Measurements from ENCODE around the gene SNED1. TPM values are rescaled to one million over a fixed set of nuclear protein-coding genes. Genes with fewer than 3 reads are reported as not detected.
"Not testable (repeated sequence)": the region's sequence is repeated elsewhere in the genome, so short reads cannot be mapped to it uniquely, and the experiment has no call there.

Gene SNED1
- total and polyA plus RNA-seq, 4 donors, result 0.65 to 18.1 (median 2.8) TPM

DNA sequence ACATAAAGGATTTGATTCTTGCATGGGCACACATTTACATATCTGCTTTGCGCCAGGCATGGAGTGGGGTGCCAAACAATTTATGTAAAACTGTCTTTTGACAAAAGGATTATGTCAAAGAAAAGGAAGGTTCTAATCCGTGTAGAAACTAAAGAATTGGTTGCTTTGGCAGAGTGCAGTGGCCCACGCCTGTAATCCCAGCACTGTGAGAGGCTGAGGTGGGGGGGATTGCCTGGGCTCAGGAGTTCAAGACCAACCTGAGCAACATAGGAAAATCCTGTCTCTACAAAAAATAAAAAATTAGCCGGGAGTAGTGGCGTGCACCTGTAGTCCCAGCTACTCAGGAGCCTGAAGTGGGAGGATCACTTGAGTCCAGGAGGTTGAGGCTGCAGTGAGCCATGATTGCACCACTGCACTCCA, 104.8 kb downstream of the SNED1 start:
- Histone ChIP-seq H3K4me1 (ENCODE audit: control insufficient read depth in 4 of 4, insufficient read depth in 4 of 4, low read length in 3 of 4) (peaks cover 0 to 22% (median 16%) of the 10 kb centered on the region in 4 donors), H3K9me3 (ENCODE audit: control insufficient read depth in 4 of 4, low read length in 3 of 4) (no peaks in the 10 kb centered on the region), H3K27me3 (ENCODE audit: control insufficient read depth in 4 of 4, insufficient read depth in 4 of 4, low read length in 3 of 4) (no peaks in the 10 kb centered on the region), H3K9ac (ENCODE audit: low read depth in 1 of 2, low read length in 2 of 2) (peak overlapping the region; percentile 92 to 100), H3K36me3 (ENCODE audit: control insufficient read depth in 4 of 4, insufficient read depth in 3 of 4, low read depth in 1 of 4, low read length in 3 of 4) (peaks cover 0 to 11% (median 9%) of the 10 kb centered on the region in 4 donors), H3K27ac (ENCODE audit: low read depth in 1 of 2, low read length in 2 of 2) (no peak overlapping the region), H3K4me3 (ENCODE audit: low read depth in 1 of 3, low read length in 3 of 3) (peak overlapping the region in 2 of 3 donors; percentile 87 to 93)
- TF ChIP-seq, protein P1, sequence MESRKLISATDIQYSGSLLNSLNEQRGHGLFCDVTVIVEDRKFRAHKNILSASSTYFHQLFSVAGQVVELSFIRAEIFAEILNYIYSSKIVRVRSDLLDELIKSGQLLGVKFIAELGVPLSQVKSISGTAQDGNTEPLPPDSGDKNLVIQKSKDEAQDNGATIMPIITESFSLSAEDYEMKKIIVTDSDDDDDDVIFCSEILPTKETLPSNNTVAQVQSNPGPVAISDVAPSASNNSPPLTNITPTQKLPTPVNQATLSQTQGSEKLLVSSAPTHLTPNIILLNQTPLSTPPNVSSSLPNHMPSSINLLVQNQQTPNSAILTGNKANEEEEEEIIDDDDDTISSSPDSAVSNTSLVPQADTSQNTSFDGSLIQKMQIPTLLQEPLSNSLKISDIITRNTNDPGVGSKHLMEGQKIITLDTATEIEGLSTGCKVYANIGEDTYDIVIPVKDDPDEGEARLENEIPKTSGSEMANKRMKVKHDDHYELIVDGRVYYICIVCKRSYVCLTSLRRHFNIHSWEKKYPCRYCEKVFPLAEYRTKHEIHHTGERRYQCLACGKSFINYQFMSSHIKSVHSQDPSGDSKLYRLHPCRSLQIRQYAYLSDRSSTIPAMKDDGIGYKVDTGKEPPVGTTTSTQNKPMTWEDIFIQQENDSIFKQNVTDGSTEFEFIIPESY (IDR thresholded peaks at IDR 0.05), result no peak
- no peak for TF ChIP-seq SP1 (IDR thresholded peaks at IDR 0.05)
- no peak for TF ChIP-seq EGR1 (IDR thresholded peaks at IDR 0.05; ENCODE audit: low read depth in 2 of 2)
- TF ChIP-seq HNF4A (conservative IDR thresholded peaks at IDR 0.05), result no peak
- TF ChIP-seq RXRA (IDR thresholded peaks at IDR 0.05), result no peak
- DNase-seq (ENCODE audit: low spot score), result peak; percentile 9
- WGBS, result 53% methylated on average over 5 of the region's 5 CpGs

- not testable (repeated sequence) for H3K9me3 ChIP-seq (ENCODE audit: control insufficient read depth in 4 of 4, low read length in 3 of 4); DNase-seq (ENCODE audit: low spot score); H3K27ac ChIP-seq (ENCODE audit: low read depth in 1 of 2, low read length in 2 of 2); H3K36me3 ChIP-seq (ENCODE audit: control insufficient read depth in 4 of 4, insufficient read depth in 3 of 4, low read depth in 1 of 4, low read length in 3 of 4); H3K9ac ChIP-seq (ENCODE audit: low read depth in 1 of 2, low read length in 2 of 2); H3K4me3 ChIP-seq (ENCODE audit: low read depth in 1 of 3, low read length in 3 of 3); H3K27me3 ChIP-seq (ENCODE audit: control insufficient read depth in 4 of 4, insufficient read depth in 4 of 4, low read length in 3 of 4)
- WGBS, result 98% methylated on average over 10 of the region's 10 CpGs
- H3K4me1 ChIP-seq (ENCODE audit: control insufficient read depth in 4 of 4, insufficient read depth in 4 of 4, low read length in 3 of 4), result peaks cover 0 to 22% (median 16%) of the 10 kb centered on the region in 4 donors
Measured at GRCh38 chr2:241104611-241105010, 106.2 kb downstream of the SNED1 start.

- DNase-seq (ENCODE audit: low spot score), result no peak
- no peaks in the 10 kb centered on the region for H3K36me3 ChIP-seq (ENCODE audit: control insufficient read depth in 4 of 4, insufficient read depth in 3 of 4, low read depth in 1 of 4, low read length in 3 of 4)
- H3K4me3 ChIP-seq (ENCODE audit: low read depth in 1 of 3, low read length in 3 of 3), result no peak overlapping the region
- no peak overlapping the region for H3K9ac ChIP-seq (ENCODE audit: low read depth in 1 of 2, low read length in 2 of 2)
- 65% methylated on average over 3 of the region's 3 CpGs for WGBS
- TF ChIP-seq HNF4G (IDR thresholded peaks at IDR 0.05) (no peak), CTCF (IDR thresholded peaks at IDR 0.05; ENCODE audit: low read depth, low read length, missing input control) (no peak), RXRA (IDR thresholded peaks at IDR 0.05) (no peak), JUND (IDR thresholded peaks at IDR 0.05) (no peak), SP1 (IDR thresholded peaks at IDR 0.05) (no peak), GABPA (IDR thresholded peaks at IDR 0.05 in 1 of 2, conservative IDR thresholded peaks at IDR 0.05 in 1 of 2) (no peak), HNF4A (conservative IDR thresholded peaks at IDR 0.05) (no peak), RAD21 (IDR thresholded peaks at IDR 0.05) (no peak), FOXA2 (IDR thresholded peaks at IDR 0.05) (no peak), REST (IDR thresholded peaks at IDR 0.05) (no peak), TAF1 (conservative IDR thresholded peaks at IDR 0.05) (no peak), YY1 (IDR thresholded peaks at IDR 0.05) (no peak), EGR1 (IDR thresholded peaks at IDR 0.05; ENCODE audit: low read depth in 2 of 2) (no peak), NR2F2 (IDR thresholded peaks at IDR 0.05) (no peak), FOXA1 (IDR thresholded peaks at IDR 0.05) (no peak)
- TF ChIP-seq, protein P2, sequence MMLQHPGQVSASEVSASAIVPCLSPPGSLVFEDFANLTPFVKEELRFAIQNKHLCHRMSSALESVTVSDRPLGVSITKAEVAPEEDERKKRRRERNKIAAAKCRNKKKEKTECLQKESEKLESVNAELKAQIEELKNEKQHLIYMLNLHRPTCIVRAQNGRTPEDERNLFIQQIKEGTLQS (IDR thresholded peaks at IDR 0.05), result no peak
- TF ChIP-seq, protein P3, sequence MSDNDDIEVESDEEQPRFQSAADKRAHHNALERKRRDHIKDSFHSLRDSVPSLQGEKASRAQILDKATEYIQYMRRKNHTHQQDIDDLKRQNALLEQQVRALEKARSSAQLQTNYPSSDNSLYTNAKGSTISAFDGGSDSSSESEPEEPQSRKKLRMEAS (IDR thresholded peaks at IDR 0.05), result no peak
- TF ChIP-seq, protein P1 (IDR thresholded peaks at IDR 0.05), result no peak
- no peaks in the 10 kb centered on the region for H3K9me3 ChIP-seq (ENCODE audit: control insufficient read depth in 4 of 4, low read length in 3 of 4)
- H3K27me3 ChIP-seq (ENCODE audit: control insufficient read depth in 4 of 4, insufficient read depth in 4 of 4, low read length in 3 of 4), result no peaks in the 10 kb centered on the region
- H3K4me1 ChIP-seq (ENCODE audit: control insufficient read depth in 4 of 4, insufficient read depth in 4 of 4, low read length in 3 of 4), result peaks cover 0 to 19% (median 16%) of the 10 kb centered on the region in 4 donors
- no peak overlapping the region for H3K27ac ChIP-seq (ENCODE audit: low read depth in 1 of 2, low read length in 2 of 2)
Measured at GRCh38 chr2:241105641-241106040, 107.2 kb downstream of the SNED1 start.
